ENCODE results near the gene PNMA6F.

The PNMA6F gene

GRCh38 chrX:153348421-153348820 is 26.9 kb upstream of the PNMA6F start:
- H3K4me1 ChIP-seq (ENCODE audit: insufficient read depth, low read length, severe bottlenecking) = peaks cover 35% of the 10 kb centered on the region
- no peaks in the 10 kb centered on the region for H3K79me2 ChIP-seq (ENCODE audit: insufficient read depth, low read length)
- H3K4me2 ChIP-seq (ENCODE audit: low read length) = no peak overlapping the region
- H3K9me2 ChIP-seq (ENCODE audit: low read depth, low read length) = no peaks in the 10 kb centered on the region
- H4K20me1 ChIP-seq (ENCODE audit: insufficient read depth, low read length) = no peaks in the 10 kb centered on the region
- H3F3A ChIP-seq (ENCODE audit: insufficient read depth, low read length) = no peaks in the 10 kb centered on the region
- H2AFZ ChIP-seq (ENCODE audit: low read length) = no peak overlapping the region
- H3K9ac ChIP-seq (ENCODE audit: low read length) = no peak overlapping the region
- no peaks in the 10 kb centered on the region for H3K27me3 ChIP-seq (ENCODE audit: insufficient read depth, low read length)
- no peak for TF ChIP-seq EZH2 (IDR thresholded peaks at IDR 0.05; ENCODE audit: borderline replicate concordance, low read length)
- TF ChIP-seq, protein P1, sequence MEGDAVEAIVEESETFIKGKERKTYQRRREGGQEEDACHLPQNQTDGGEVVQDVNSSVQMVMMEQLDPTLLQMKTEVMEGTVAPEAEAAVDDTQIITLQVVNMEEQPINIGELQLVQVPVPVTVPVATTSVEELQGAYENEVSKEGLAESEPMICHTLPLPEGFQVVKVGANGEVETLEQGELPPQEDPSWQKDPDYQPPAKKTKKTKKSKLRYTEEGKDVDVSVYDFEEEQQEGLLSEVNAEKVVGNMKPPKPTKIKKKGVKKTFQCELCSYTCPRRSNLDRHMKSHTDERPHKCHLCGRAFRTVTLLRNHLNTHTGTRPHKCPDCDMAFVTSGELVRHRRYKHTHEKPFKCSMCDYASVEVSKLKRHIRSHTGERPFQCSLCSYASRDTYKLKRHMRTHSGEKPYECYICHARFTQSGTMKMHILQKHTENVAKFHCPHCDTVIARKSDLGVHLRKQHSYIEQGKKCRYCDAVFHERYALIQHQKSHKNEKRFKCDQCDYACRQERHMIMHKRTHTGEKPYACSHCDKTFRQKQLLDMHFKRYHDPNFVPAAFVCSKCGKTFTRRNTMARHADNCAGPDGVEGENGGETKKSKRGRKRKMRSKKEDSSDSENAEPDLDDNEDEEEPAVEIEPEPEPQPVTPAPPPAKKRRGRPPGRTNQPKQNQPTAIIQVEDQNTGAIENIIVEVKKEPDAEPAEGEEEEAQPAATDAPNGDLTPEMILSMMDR (IDR thresholded peaks at IDR 0.05; ENCODE audit: low read length) = no peak
- peaks cover 47% of the 10 kb centered on the region for H3K36me3 ChIP-seq (ENCODE audit: insufficient read depth, low read length)
- no peak overlapping the region for H3K4me3 ChIP-seq (ENCODE audit: low read depth, low read length, poor library complexity, severe bottlenecking)
- no peaks in the 10 kb centered on the region for H3K9me3 ChIP-seq (ENCODE audit: low read length)
- no peak overlapping the region for H3K27ac ChIP-seq (ENCODE audit: low read depth, low read length, poor library complexity, severe bottlenecking)

- H4K20me1 ChIP-seq (ENCODE audit: insufficient read depth, low read length) = no peaks in the 10 kb centered on the region
- H3K9me2 ChIP-seq (ENCODE audit: low read depth, low read length) = no peaks in the 10 kb centered on the region
- H3K4me2 ChIP-seq (ENCODE audit: low read length) = no peak overlapping the region
- H2AFZ ChIP-seq (ENCODE audit: low read length) = no peak overlapping the region
- H3K9me3 ChIP-seq (ENCODE audit: low read length) = no peaks in the 10 kb centered on the region
- TF ChIP-seq, protein P1 (IDR thresholded peaks at IDR 0.05; ENCODE audit: low read length) = no peak
- no peak for TF ChIP-seq EZH2 (IDR thresholded peaks at IDR 0.05; ENCODE audit: borderline replicate concordance, low read length)
- H3K27me3 ChIP-seq (ENCODE audit: insufficient read depth, low read length) = no peaks in the 10 kb centered on the region
- H3K79me2 ChIP-seq (ENCODE audit: insufficient read depth, low read length) = no peaks in the 10 kb centered on the region
- no peak overlapping the region for H3K4me3 ChIP-seq (ENCODE audit: low read depth, low read length, poor library complexity, severe bottlenecking)
- H3K4me1 ChIP-seq (ENCODE audit: insufficient read depth, low read length, severe bottlenecking) = peaks cover 26% of the 10 kb centered on the region
- peaks cover 47% of the 10 kb centered on the region for H3K36me3 ChIP-seq (ENCODE audit: insufficient read depth, low read length)
- no peak overlapping the region for H3K27ac ChIP-seq (ENCODE audit: low read depth, low read length, poor library complexity, severe bottlenecking)
- no peak overlapping the region for H3K9ac ChIP-seq (ENCODE audit: low read length)
- H3F3A ChIP-seq (ENCODE audit: insufficient read depth, low read length) = no peaks in the 10 kb centered on the region
Measured at GRCh38 chrX:153347530-153347929, 26.0 kb upstream of the PNMA6F start.

GRCh38 chrX:153343674-153344073 is 22.1 kb upstream of the PNMA6F start:
- Histone ChIP-seq H3K27me3 (ENCODE audit: insufficient read depth, low read length) (no peaks in the 10 kb centered on the region), H3K9me2 (ENCODE audit: low read depth, low read length) (no peaks in the 10 kb centered on the region), H3K4me1 (ENCODE audit: insufficient read depth, low read length, severe bottlenecking) (no peaks in the 10 kb centered on the region), H3K9ac (ENCODE audit: low read length) (no peak overlapping the region), H3K4me3 (ENCODE audit: low read depth, low read length, poor library complexity, severe bottlenecking) (no peak overlapping the region), H3K9me3 (ENCODE audit: low read length) (no peaks in the 10 kb centered on the region), H3F3A (ENCODE audit: insufficient read depth, low read length) (no peaks in the 10 kb centered on the region), H3K4me2 (ENCODE audit: low read length) (no peak overlapping the region), H3K36me3 (ENCODE audit: insufficient read depth, low read length) (peaks cover 58% of the 10 kb centered on the region), H2AFZ (ENCODE audit: low read length) (no peak overlapping the region), H3K27ac (ENCODE audit: low read depth, low read length, poor library complexity, severe bottlenecking) (no peak overlapping the region), H3K79me2 (ENCODE audit: insufficient read depth, low read length) (no peaks in the 10 kb centered on the region), H4K20me1 (ENCODE audit: insufficient read depth, low read length) (no peaks in the 10 kb centered on the region)
- TF ChIP-seq, protein P1 (IDR thresholded peaks at IDR 0.05; ENCODE audit: low read length) = no peak
- no peak for TF ChIP-seq EZH2 (IDR thresholded peaks at IDR 0.05; ENCODE audit: borderline replicate concordance, low read length)

All from OCI-LY1 (cell line).